RPMI7951 (cell line): ENCODE results near the gene LRP11. TPM values are rescaled to one million over a fixed set of nuclear protein-coding genes. Genes with fewer than 3 reads are reported as not detected.
A peak's percentile ranks its signal among the peaks of the same experiment; 100 is the strongest.
"Not testable (repeated sequence)": the region's sequence is repeated elsewhere in the genome, so short reads cannot be mapped to it uniquely, and the experiment has no call there.

ENCODE experiments used
- DNase-seq: peaks from one replicate; pipeline ENCODE4 v3.0.0-alpha.2; 2012; ENCODE audit warnings: low read depth
- total RNA-seq: library from RNA; depleted of rRNA; stranded (reverse); fragments of >200 nt; shearing (Covaris generic); gene quantifications from 2 replicates; pipeline ENCODE4 v1.2.3, GENCODE V29; 2014

The LRP11 gene
- total RNA-seq, 1 experiment from 2014 or later, result 67.4 TPM

DNA sequence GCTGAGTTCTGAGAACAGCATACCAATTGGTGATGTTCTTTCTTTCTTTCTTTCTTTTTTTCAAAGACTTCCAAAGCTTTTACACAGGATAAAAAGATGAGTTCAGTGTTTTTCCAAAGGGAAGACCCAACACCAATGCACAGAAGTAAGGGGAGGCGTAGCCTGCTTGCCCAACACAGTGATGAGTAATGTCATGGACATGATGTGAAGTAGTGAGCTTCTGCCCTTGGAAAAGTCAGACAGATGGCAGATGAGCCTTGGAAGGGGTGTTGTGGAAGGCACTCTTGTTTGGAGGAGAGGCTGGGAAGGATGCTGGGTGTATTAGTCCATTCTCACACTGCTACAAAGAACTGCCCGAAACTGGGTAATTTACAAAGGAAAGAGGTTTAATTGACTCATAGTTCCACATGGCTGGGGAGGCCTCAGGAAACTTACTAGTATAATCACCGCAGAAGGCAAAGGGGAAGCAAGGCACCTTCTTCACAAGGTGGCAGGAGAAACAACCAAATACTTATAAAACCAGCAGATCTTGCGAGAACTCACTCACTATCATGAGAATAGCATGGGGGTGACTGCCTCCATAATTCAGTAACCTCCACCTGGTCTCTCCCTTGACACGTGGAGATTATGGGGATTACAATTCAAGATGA lies 12.6 kb downstream of the LRP11 start:
- peak; percentile 73 for DNase-seq

DNA sequence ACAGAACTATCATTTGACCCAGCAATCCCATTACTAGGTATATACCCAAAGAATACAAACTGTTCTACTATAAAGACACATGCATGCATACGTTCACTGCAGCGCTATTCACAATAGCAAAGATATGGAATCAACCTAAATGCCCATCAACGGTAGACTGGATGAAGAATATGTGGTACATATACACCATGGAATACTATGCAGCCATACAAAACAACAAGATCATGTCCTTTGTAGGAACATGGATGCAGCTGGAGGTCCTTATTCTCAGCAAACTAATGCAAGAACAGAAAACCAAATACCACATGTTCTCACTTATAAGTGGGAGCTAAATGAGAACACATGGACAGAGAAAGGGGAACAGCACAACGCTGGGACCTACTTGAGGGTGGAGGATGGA lies 15.8 kb downstream of the LRP11 start:
- DNase-seq, result not testable (repeated sequence)

GRCh38 chr6:149847939-149848267 lies 16.3 kb downstream of the LRP11 start:
- peak; percentile 76 for DNase-seq

DNA sequence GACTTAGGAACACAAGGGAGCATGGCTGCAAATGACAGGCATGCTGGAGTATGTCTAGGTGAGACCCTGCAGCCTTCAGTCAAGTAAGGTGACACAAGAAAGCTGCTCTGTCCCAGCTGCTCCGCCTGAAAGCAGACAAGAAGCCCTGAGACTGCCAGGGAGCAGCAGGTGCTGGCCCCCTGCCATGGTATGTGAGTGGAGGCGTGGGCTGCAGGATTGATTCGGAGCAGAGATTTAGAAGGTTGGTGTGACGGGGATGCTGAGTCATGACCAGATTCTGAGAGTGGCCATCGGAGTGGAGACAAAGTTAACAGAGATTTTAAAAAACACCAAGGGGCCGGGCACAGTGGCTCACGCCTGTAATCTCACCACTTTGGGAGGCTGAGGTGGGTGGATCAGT lies 17.8 kb downstream of the LRP11 start:
- DNase-seq, result peak; percentile 95

GRCh38 chr6:149845549-149845948 lies 18.6 kb downstream of the LRP11 start:
- no peak for DNase-seq

DNA sequence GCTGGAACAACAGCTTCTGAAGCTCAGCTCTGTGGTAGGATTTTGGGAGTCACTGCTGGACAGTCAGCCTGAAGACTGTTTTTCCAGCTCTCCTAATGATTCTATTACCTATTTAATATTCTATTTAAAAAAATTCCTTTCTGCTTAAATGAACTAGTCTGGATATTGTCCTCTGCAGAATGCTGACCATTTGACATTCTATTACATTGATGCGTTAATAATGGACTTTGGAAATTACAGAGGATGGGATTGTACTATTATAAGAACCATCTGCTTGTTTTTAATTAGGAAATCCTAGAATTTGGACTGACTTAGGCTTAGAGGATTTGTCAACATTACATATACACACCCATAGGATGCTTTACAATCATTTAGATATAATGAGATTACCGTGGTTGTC lies 19.7 kb downstream of the LRP11 start:
- DNase-seq, result no peak

GRCh38 chr6:149844036-149844435 lies 20.1 kb downstream of the LRP11 start:
- DNase-seq, result peak; percentile 60

DNA sequence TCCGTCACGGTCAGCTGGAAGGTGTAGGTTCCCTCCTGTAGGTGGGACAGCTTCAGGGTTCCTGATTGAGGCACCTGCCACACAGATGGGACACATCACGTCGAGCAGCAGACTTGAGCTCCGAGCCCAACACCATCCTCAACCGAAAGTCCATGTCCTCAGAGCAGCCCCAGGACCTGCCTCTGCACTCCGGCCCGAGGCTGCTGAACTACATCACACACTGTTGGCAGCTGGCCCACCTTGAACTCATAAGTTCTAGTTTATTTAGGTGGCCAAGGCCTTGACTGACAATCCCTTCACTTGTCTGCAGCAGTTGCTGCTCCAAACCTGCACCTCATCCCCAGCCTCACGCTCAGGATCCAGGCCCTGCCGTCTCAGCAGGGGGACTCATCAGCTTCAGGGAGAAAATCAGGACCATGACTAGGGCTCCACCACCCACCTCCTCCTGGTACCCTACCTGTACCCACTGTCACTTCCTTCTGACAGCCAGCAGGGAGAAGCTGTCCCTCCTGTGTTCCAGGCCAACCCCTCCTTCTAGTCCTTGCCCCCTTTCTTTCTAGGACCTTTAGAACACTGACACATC lies 21.0 kb downstream of the LRP11 start:
- DNase-seq, result no peak

DNA sequence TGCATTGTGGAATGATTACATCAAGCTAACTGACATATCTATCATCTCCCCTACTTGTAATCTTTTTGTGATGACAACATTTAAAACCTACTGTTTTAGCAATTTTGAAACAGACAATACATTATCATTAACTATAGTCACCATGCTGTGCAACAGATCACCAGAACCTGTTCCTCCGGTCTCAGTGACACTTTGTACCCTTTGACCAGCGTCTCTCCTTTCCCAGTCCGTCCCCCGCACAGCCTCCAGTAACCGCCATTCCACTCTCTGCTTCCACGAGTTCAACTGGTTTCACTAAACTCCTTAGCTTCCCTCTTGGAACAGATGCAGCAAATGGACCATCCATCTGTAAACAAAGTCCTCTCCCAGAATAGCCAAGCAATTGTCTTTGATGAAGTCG lies 21.8 kb downstream of the LRP11 start:
- no peak for DNase-seq

DNA sequence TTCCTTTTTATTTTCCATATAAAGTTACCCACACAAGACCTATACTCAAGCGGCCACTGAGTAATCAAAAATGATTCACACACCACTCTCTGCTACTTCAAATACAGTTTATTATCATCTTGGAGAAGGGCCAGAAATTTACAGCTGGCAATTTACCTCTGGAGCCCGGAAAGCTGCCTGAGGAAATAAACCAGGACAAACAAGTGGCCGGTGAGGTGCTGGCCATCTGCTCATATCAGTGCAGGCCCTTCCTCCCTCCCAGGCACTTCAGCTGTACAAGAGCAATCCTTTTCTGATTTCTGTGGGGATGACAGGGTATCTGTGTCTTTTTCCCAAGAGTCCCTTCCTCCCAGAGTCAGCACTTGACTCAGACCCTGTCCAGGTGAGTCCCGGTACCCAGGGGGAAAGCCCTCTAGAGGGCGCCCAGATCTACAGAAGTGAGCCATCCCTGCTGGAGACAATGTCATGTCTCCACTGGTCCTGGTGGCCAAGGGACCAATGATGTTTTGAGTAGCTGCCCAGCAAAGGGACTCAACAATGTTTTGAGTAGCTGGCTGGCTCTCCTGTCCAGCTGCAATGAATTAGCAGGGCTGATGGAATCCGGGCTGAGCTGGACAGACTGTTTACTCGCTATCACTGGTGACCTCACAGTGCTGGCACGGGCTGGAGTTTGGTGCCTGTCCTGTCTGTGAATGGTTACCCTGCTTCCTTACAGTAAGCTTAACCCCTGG lies 23.6 kb downstream of the LRP11 start:
- peak; percentile 91 for DNase-seq

DNA sequence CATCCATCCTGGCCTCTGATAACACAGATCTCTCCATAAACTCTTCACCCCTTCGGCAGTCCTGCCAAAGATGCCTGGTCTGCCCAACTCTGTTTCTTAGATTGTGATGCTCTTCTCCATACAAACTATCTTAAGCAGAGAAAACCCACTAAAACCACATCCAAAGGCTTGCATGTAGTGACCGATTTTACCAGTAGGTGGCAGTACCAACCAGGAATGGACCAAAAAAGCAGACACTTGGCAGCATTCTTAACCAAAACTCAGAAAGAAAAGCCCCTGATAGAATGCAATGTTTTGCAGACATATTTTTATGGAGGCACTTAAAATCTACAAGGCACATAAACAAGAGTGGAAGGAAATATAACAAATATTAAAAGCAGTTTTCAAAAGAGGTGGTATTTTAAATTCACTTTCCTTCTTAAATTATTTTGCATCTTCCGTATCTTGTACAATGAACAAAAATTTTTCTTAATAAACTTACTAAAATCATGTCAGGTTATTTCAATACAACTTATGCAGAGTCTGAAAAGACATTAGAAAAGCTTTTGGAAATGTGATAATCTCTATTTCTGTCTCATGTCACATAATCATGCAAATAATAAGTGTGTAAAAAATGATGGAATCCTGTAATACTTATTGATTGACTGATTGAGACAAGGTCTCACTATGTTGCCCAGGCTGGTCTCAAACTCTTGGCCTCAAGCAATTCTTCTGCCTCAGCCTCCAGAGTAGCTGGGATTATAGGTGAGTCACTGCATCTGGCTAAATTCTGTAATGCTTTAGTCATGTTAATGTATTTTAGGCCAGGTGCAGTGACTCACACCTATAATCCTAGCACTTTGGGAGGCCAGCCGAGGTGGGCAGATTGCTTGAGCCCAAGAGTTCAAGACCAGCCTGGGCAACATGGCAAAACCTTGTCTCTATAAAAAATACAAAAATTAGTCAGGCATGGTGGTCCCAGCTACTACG lies 29.4 kb downstream of the LRP11 start:
- DNase-seq, result peak; percentile 63

- DNase-seq, result no peak
These were observed 30.5 kb downstream of the LRP11 start for GRCh38 chr6:149833651-149834050.

GRCh38 chr6:149831308-149831820 lies 32.8 kb downstream of the LRP11 start:
- peak; percentile 85 for DNase-seq

DNA sequence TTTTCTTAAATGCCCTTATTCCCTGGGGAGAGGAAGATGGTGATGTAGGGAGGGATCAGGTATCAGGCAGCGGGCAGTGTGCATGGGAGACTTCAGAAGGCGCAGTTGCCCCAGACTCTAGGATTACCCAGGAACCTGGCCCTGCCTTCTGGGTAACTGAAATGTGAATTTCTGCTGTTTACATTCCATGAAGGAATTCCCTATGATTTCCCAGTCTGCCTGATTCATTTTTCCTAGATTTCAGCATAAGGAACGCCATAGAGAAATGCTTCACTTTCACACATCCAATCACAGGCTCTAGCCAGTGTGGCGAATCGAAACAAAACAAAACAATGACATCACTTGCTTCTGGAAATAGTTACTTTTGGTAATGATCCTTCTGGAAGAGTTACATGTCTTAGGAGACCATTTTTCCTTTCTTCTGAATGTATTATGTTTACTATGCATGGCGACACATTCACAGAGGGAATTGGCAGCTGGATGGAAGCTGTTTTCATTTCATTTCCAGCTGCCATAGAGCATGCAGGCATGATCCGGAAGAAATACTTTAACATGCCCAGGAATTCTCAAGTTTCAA lies 33.3 kb downstream of the LRP11 start:
- peak; percentile 68 for DNase-seq

GRCh38 chr6:149825292-149825691 lies 38.9 kb downstream of the LRP11 start:
- no peak for DNase-seq

- DNase-seq, result no peak
These were observed 41.1 kb downstream of the LRP11 start for GRCh38 chr6:149823013-149823412.

DNA sequence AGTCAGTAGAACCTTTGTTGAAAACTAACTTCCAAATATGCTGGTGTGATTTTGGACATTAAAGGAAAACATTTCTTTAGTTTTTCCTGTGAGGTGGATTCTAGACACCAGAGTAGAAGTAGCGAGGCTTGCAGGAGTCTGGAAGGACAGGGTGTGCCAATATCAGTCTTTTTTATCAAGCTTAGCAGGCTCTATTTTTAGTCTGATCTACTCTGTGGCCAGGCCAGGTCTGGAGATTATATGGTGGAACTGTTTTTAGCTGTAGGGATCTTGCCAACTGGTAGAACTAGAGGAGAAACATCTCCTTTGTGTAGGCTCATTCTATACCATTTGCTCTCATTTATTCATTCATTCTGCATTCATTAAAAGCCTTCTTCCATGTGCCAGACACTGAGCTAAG lies 42.7 kb downstream of the LRP11 start:
- no peak for DNase-seq

DNA sequence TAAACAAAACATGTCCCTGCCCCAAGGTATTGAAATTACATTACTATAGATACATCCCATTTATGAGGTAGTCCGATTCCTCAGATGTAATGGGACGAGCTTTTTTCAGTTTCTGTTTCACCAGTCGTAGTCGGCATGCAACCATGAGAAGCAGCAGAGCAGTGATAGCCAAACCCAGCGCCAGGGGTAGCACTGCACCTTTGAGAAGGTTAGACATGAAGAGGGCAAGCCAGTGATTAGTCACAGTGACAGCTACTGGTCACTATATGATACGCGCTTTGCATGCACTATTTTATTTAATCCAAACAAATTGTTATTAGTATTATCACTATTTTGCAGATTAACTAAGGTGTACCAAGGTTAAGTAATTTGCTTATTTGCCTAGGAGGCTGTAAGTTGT lies 43.7 kb downstream of the LRP11 start:
- DNase-seq, result no peak

- no peak for DNase-seq
These were observed 48.4 kb downstream of the LRP11 start for GRCh38 chr6:149815788-149816187.

GRCh38 chr6:149813351-149813750 lies 50.8 kb downstream of the LRP11 start:
- DNase-seq, result no peak

DNA sequence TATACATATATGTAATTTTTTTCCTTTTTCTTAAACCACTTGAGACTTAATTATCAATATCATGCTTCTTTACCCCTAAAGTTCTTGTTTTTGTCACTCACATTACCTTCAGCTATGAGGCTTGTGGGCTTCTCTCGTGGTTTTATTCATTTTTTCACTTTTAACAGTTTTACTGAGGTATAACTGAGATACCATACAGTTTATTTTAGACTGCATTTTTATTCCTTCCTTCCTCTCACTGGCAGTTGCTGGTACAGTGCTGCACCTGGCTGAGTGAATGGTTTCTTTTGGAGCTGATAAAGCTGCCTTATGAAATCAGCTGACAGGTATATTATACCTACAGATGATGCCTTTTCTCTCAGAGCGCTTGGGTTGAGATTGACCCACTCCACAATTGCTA lies 54.4 kb downstream of the LRP11 start:
- no peak for DNase-seq

GRCh38 chr6:149806127-149806526 lies 58.0 kb downstream of the LRP11 start:
- no peak for DNase-seq
